Jurkat, Clone E6-1 (cell line): ENCODE measurements around the gene DNAL1.

ENCODE experiments used
- DNase-seq: peaks from one replicate; pipeline ENCODE4 v3.0.0-alpha.2; 2011; ENCODE audit warnings: low read depth, low spot score
- H3K4me3 ChIP-seq: 2 replicates; pipeline ENCODE4 v1.5.1; 2011; ENCODE audit warnings: mild to moderate bottlenecking, low read length, control low read depth, moderate library complexity

DNAL1 gene

GRCh38 chr14:73718418-73719251, 73.8 kb downstream of the DNAL1 start:
- H3K4me3 ChIP-seq = no peak overlapping the region
- no peak for DNase-seq

- DNase-seq = no peak
Measured at GRCh38 chr14:73719361-73719760, 74.6 kb downstream of the DNAL1 start.

DNA sequence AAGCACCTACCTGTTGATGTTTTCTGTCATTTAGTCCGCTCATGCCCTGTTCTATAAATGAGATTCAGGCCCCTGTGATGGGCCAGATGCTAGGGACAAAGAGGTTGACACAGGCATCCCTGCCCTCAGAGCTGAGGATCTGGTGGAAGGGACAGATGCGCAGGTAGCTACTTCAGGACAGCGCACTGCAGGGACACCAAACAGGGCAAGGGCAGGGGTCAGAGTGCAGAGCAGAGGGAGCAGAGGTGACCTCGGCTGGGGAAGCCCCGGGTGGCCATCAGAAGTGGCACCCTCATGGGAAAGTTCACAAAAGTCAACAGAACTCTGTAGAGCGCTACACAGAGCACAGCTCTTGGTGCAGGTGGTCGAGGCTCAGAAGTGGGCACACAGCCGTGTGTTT, 75.0 kb downstream of the DNAL1 start:
- no peak for DNase-seq
- no peak overlapping the region for H3K4me3 ChIP-seq

More at GRCh38 chr14:73719361-73719760, 74.6 kb downstream of the DNAL1 start:
- H3K4me3 ChIP-seq = no peak overlapping the region

DNA sequence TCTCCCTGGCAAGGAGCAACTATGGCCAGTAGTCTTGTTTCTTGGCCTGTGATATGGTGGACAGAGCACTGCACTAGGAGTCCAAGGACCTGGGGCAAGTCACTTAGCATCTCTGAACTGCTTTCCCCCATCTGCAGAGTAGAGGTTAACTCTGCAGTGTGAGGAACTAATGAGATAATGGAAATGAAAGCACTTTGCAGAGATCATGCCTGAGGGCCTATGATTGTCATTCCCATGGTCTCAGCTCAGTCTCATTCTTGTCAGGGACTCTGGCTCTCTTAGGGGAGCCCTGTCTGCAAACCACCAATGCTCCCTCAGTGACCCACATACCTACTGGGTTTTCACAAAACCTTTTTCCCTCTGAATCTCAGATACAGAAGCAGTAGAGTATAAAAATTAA, 75.8 kb downstream of the DNAL1 start:
- no peak for DNase-seq

GRCh38 chr14:73721101-73721821, 76.5 kb downstream of the DNAL1 start:
- no peak overlapping the region for H3K4me3 ChIP-seq
- no peak for DNase-seq

More for the DNA sequence above, 75.8 kb downstream of the DNAL1 start:
- H3K4me3 ChIP-seq = no peak overlapping the region

DNA sequence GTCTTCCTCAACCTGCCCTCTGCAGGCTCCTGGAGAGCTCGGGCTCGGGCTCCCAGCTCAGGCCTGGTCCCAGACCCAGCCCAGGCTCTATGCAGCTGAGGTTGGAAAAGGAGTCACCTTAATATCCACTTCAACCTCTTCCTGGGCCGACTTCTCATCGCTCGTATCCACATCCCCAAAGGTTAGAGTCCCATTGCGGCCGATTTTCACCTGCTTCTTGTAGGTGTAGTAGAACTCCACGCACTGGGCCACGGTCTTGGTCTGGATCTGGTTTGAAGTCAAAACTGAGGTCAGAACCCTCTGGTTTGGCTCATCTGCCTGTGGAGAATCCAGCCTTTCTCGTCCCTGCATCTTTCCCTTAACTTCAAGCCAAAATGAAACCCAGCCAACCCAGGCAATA, 77.8 kb downstream of the DNAL1 start:
- no peak for DNase-seq
- H3K4me3 ChIP-seq = no peak overlapping the region

GRCh38 chr14:73723406-73723796, 78.6 kb downstream of the DNAL1 start:
- no peak overlapping the region for H3K4me3 ChIP-seq

GRCh38 chr14:73723797-73724661, 79.2 kb downstream of the DNAL1 start:
- no peak overlapping the region for H3K4me3 ChIP-seq
- no peak for DNase-seq

More at GRCh38 chr14:73723406-73723796, 78.6 kb downstream of the DNAL1 start:
- DNase-seq = no peak

GRCh38 chr14:73724696-73725095, 79.9 kb downstream of the DNAL1 start:
- no peak for DNase-seq
- H3K4me3 ChIP-seq = no peak overlapping the region

- no peak for DNase-seq
- H3K4me3 ChIP-seq = no peak overlapping the region
Measured at GRCh38 chr14:73725116-73726024, 80.6 kb downstream of the DNAL1 start.

- no peak for DNase-seq
- H3K4me3 ChIP-seq = no peak overlapping the region
Measured at GRCh38 chr14:73726025-73726961, 81.5 kb downstream of the DNAL1 start.

GRCh38 chr14:73727166-73727565, 82.4 kb downstream of the DNAL1 start:
- H3K4me3 ChIP-seq = no peak overlapping the region
- DNase-seq = no peak

- no peak overlapping the region for H3K4me3 ChIP-seq
- peak; percentile 69 for DNase-seq
Measured at GRCh38 chr14:73728717-73729330, 84.0 kb downstream of the DNAL1 start.

DNA sequence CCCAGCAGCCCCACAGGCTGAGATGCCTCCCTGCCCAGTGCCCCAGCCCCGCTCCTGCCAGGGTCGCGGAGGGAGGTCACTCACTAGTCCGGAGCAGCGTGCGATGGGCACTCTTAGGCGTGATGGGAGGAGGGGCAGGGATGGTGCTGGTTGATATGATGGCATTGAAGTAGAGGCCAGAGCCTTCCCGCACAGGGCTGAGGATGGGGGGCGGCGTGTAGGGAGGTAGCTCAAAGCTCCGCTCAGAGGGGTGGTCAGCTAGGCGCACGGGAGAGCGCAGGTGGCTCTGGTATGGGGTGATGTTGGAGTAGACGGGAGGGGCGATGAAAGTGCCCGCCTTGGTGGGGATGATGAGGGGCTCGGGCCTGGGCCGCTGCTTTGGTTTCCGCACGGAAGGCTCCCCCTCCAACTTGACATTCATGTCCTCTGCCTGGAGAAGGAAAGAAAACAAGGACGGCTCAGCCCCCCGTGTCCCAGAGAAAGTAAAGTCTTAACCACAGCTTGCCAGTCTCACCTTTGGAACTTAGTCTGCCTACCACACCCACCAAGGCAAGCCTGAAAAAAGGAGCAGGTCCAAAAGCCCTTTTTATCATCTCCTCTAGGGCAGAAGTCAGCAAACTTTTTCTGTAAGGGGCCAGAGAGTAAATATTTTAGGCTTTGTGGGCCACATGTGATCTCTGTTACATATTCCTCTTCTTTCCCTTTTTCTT, 84.9 kb downstream of the DNAL1 start:
- no peak overlapping the region for H3K4me3 ChIP-seq
- no peak for DNase-seq

DNA sequence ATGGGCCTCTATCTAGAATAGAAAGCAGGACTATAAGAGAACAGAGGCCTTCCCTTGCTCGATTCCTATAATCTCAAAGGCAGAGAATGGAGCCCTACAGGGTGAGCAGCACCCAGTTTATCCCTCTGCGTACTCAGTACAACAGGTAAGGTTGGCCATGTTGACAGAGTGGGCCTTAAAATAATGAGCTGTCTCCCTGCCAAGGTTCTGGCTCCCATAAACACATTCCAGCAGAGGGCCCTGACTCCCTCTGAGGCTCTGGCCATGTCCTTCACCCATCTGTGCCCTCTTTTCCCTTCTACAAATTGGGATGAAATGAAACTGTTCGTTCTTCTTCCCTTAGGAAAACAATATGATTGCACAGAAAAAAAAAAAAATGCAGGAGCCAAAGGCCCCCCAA, 86.3 kb downstream of the DNAL1 start:
- no peak overlapping the region for H3K4me3 ChIP-seq
- no peak for DNase-seq

DNA sequence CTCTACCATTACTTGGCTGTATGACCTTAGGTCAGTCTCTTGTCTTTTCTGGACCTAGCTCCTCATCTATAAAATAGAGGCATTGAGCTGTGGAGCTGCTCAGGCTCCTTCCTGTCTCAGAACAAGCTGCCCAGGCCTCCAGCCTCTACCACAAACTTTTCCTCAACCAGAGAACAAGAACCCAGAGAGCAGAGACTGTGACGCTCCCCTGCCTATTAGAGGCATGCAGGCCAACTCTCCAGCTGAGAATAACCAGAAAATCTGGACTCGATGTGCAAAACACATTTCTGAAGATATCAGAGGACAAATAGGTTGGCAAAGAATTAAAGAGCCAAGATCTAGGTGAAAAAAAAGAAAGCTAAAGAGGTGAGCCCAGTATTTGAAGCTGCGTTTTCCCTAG, 87.2 kb downstream of the DNAL1 start:
- no peak overlapping the region for H3K4me3 ChIP-seq
- no peak for DNase-seq

DNA sequence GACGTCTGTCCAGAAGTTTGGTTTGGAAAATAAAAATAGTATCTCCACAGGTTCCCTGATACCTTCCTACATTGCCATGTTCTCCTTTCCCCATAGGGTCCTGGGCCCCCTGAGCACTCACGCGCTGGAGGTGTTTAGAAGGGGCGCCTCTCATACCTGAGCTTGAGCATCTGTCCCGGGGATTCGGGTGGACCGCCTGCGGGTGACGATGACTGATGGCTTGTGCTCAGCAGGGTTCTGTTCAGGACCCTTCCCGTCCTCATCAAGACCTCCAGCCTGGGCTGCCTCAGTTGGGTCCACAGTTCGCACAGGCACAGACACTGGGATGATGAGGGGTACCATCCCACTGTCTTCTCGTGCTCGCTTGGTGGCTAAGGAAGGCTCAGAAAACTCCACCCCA, 92.1 kb downstream of the DNAL1 start:
- DNase-seq = no peak

More for the DNA sequence above, 92.1 kb downstream of the DNAL1 start:
- no peak overlapping the region for H3K4me3 ChIP-seq
